ENCODE data around the gene GTF2I.
"Not testable (repeated sequence)": the region's sequence is repeated elsewhere in the genome, so short reads cannot be mapped to it uniquely, and the experiment has no call there.

The GTF2I gene

GRCh38 chr7:74717889-74718288, 60.4 kb downstream of the GTF2I start:
- DNase-seq: no peak

GRCh38 chr7:74718336-74718735, 60.8 kb downstream of the GTF2I start:
- DNase-seq: no peak

GRCh38 chr7:74722153-74722552, 64.6 kb downstream of the GTF2I start:
- no peak for DNase-seq

GRCh38 chr7:74725840-74726239, 68.3 kb downstream of the GTF2I start:
- no peak for DNase-seq

DNA sequence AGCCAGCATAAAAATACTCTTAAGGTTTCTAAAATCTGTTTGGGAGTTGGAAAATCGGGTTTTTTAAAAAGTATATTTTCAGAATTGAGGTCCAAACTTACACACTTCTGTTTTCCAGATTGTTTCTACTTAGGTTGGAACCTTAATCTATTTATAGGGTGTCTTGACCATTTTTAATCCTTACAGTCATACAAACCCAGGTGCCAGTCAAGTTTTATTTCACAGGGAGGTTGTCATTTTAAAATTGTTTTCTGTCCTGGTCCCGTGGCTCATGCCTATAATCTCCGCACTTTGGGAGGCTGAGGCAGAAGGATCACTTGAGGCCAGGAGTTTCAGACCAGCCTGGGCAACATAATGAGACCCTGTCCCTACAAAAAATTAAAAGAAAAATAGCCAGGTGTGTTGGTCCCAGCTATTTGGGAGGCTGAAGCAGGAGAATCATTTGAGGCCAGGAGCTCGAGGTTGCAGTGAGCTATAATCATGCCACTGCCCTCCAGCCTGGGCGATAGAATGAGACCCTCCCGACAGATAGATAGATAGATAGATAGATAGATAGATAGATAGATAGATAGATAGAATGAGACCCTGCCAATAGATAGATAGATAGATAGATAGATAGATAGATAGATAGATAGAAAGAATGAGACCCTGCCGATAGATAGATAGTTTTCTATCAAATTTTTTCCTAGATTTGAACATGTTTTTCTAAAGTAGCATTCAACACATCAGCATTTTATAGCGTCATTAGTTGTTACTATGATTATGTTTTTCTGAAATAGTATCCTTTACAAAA, 69.0 kb downstream of the GTF2I start:
- DNase-seq: no peak

DNA sequence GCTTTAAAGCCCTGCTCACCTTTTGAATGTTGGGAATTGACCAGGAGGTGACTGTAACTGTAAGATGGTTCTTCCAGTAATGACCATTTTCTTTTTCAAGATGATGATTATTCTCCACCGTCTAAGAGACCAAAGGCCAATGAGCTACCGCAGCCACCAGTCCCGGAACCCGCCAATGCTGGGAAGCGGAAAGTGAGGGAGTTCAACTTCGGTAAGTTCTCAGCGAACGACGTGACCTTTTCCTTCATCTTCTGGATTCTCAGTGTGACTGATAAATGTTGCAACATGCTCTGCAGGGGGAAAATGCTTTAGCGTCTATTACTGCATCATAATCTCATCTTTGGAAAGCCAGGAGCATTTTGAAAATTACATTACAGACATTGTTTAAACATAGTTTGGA, 71.2 kb downstream of the GTF2I start:
- DNase-seq: not testable (repeated sequence)

- DNase-seq: not testable (repeated sequence)
Observed at GRCh38 chr7:74730186-74730585, 72.7 kb downstream of the GTF2I start.

GRCh38 chr7:74739974-74740703, 82.6 kb downstream of the GTF2I start:
- DNase-seq: not testable (repeated sequence)

GRCh38 chr7:74743936-74744557, 86.5 kb downstream of the GTF2I start:
- DNase-seq: not testable (repeated sequence)

GRCh38 chr7:74753921-74754482, 96.5 kb downstream of the GTF2I start:
- not testable (repeated sequence) for DNase-seq

GRCh38 chr7:74756673-74757072, 99.2 kb downstream of the GTF2I start:
- DNase-seq: not testable (repeated sequence)

- DNase-seq: not testable (repeated sequence)
Observed at GRCh38 chr7:74758268-74758667, 100.8 kb downstream of the GTF2I start.

DNA sequence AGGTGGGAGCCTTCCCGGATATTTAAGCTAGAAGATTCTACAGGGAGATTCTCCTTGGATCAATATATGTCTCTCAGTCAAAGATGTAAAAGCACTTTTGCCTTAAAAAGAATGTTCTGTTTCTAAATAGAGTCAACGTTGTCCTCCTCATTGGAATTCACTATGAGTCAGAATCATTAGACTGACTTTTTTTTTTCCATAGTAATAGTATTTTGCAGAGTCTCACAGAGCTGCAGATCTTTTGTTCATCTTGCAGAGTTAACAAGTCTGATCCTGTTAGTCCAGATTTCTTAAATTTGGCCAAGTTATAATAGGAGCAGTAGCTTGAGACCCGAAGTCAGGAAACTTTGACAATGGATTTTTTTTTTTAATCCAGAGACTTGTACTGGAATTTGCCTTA, 101.5 kb downstream of the GTF2I start:
- not testable (repeated sequence) for DNase-seq

DNA sequence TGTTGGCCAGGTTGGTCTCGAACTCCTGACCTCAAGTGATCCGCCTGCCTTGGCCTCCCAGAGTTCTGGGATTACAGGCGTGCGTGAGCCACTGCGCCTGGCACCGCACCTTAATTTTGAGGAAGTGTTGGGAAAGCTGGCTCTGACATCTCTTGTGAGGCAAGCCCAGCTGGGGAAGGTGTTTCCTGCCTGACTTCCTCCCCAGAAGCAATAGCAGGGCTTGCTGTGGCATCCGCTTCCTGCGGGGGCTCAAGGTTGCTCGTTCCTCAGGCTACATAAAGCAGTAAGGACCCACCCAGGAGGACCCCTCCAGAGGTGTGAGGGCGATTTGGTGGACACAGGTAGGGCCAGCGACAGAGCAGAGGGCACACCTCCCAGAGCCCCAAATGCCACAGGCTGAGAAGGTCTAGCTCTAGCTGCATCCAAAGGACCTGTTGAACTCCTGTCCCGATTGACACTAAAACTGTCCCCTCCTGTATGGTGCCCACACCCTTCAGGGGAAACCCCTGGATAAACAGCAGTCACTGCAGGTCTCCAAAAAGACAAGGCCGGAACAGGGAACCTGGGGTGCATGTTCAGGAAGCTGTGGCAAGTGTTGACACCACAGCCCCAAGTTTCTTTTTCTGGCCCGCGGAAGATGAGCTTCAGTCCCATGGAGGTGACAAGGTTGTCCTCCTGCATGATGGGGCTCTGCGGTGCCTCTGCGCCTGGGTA, 107.8 kb downstream of the GTF2I start:
- not testable (repeated sequence) for DNase-seq

DNA sequence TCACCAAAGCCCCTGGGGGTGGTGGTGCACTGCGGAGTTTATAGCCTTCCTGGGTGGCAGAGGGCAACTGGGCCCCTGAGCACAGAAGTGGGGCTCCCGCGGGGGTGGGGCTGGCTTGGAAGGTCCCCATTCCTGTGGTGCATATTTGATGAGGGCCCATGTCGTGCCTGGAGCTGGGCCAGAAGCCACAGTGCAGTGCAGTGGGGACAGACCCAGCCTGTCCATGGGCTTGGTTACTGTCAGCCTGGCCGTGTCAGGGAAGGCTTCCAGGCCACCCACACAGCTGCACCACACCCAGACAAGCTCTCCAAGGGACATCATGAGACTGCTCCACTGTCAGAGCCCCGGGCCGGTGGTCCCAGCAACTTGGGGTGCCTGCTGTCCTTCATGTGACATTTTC, 109.0 kb downstream of the GTF2I start:
- DNase-seq: not testable (repeated sequence)

DNA sequence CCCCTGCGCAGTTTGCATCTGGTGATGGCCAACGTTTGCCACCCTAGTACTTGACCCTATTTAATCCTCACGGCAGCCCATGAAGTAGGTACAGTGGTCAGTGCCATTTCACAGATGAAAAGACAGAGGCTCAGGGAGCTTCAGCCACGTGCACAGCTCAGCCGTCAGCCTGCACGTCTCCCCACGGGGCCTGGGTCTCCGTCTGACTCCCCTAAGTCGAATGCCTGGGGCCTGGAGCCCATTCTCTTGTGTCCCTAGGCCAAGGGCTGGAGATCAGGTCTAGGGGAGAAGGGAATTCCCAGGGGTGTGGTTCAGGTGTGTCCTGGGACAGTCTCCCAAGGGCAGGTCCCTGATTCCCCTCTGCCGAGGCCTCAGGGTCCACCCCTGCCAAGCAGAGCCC, 109.5 kb downstream of the GTF2I start:
- not testable (repeated sequence) for DNase-seq

DNA sequence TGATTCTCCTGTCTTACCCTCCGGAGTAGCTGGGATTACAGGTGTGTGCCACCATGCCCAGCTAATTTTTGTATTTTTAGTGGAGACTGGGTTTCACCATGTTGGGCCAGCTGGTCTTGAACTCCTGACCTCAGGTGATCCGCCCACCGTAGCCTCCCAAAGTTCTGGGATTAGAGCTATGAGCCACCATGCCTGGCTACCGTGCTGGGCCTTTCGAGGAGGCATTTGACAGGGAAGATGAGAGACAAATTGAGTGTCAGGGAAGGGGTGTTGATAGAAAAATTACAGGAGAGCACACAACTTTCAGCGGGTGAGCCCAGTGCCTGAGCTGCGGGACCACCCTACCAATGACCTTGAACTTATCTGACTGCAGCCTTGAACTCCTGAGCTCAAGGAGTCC, 112.5 kb downstream of the GTF2I start:
- not testable (repeated sequence) for DNase-seq

GRCh38 chr7:74772093-74772492, 114.6 kb downstream of the GTF2I start:
- not testable (repeated sequence) for DNase-seq

GRCh38 chr7:74773760-74774750, 116.5 kb downstream of the GTF2I start, which contains the start of gene NCF1:
Gene NCF1, plus strand, starts transcription at chr7:74774011. Its CDS starts 21 bp downstream, at chr7:74774032.
- DNase-seq: not testable (repeated sequence)

GRCh38 chr7:74775111-74775510, 117.6 kb downstream of the GTF2I start:
- not testable (repeated sequence) for DNase-seq

GRCh38 chr7:74779053-74779452, 121.5 kb downstream of the GTF2I start:
- not testable (repeated sequence) for DNase-seq
